GM20000 (cell line): ENCODE results near the gene DMD.

Experiments
- DNase-seq: peaks from one replicate; pipeline ENCODE4 v3.0.0; 2012; ENCODE audit warnings: low spot score
- CTCF ChIP-seq: IDR thresholded peaks from 2 replicates; pipeline ENCODE4 v1.5.1; 2012; ENCODE audit warnings: mild to moderate bottlenecking, control low read depth; ENCODE audit errors: extremely low read depth, missing control alignments

DMD gene

GRCh38 chrX:31711166-31711565, 1500.2 kb downstream of the DMD start:
- no peak for TF ChIP-seq CTCF
- no peak for DNase-seq

- no peak for TF ChIP-seq CTCF
- DNase-seq: no peak
These were observed 1503.2 kb downstream of the DMD start for GRCh38 chrX:31708116-31708515.

- DNase-seq: no peak
- TF ChIP-seq CTCF: no peak
These were observed 1504.9 kb downstream of the DMD start for GRCh38 chrX:31706466-31706865.

GRCh38 chrX:31705816-31706215, 1505.5 kb downstream of the DMD start:
- no peak for DNase-seq
- TF ChIP-seq CTCF: no peak

GRCh38 chrX:31704938-31705337, 1506.4 kb downstream of the DMD start:
- DNase-seq: no peak
- no peak for TF ChIP-seq CTCF

GRCh38 chrX:31702222-31702621, 1509.1 kb downstream of the DMD start:
- DNase-seq: no peak
- no peak for TF ChIP-seq CTCF

- TF ChIP-seq CTCF: no peak
- DNase-seq: no peak
These were observed 1513.9 kb downstream of the DMD start for GRCh38 chrX:31697294-31697916.
